HL-60 (cell line): ENCODE measurements around the gene UFC1.
A peak's percentile ranks its signal among the peaks of the same experiment; 100 is the strongest.

Experiments used
- DNase-seq, 2 experiments: peaks; one replicate each; pipeline ENCODE4 v3.0.0-alpha.2; 2010 to 2020; ENCODE audit warnings: low read depth in 1 of 2, low spot score in 1 of 2
- H3K27ac ChIP-seq: fragments of 250-450 bp; sonication (Bioruptor Pico); replicated peaks from 2 replicates; pipeline ENCODE4 v1.5.1; 2020; ENCODE audit warnings: mild to moderate bottlenecking, moderate library complexity
- H3K27me3 ChIP-seq: fragments of 250-450 bp; sonication (Bioruptor Pico); 2 replicates; pipeline ENCODE4 v1.5.1; 2021; ENCODE audit warnings: mild to moderate bottlenecking, moderate library complexity; ENCODE audit not compliant: insufficient read depth, poor library complexity, severe bottlenecking
- H3K4me3 ChIP-seq: replicated peaks from 2 replicates; pipeline ENCODE4 v1.5.1; 2011; ENCODE audit warnings: mild to moderate bottlenecking, control low read depth, low read length; ENCODE audit not compliant: insufficient read depth
- CTCF ChIP-seq: IDR thresholded peaks from one replicate; pipeline ENCODE4 v1.5.1; 2011; ENCODE audit warnings: low read length, control low read depth, inconsistent platforms; ENCODE audit not compliant: insufficient read depth
- GABPA ChIP-seq: IDR thresholded peaks from 2 replicates; pipeline ENCODE4 v1.6.1; 2012; ENCODE audit warnings: low read depth
- POLR2AphosphoS5 ChIP-seq: IDR thresholded peaks from 2 replicates; pipeline ENCODE4 v1.6.1; 2012; ENCODE audit warnings: low read depth
- REST ChIP-seq: IDR thresholded peaks from 2 replicates; pipeline ENCODE4 v1.6.1; 2012; ENCODE audit warnings: low read depth; ENCODE audit not compliant: insufficient replicate concordance
- SPI1 ChIP-seq: IDR thresholded peaks from 2 replicates; pipeline ENCODE4 v1.6.1; 2012; ENCODE audit warnings: low read depth, mild to moderate bottlenecking, borderline replicate concordance

Gene UFC1

GRCh38 chr1:161133220-161133740 lies 20.5 kb upstream of the UFC1 start:
- TF ChIP-seq POLR2AphosphoS5 (no peak), CTCF (no peak), REST (no peak), SPI1 (no peak), GABPA (no peak)
- DNase-seq, result no peak
- Histone ChIP-seq H3K27ac (peak overlapping the region; percentile 75), H3K27me3 (no peaks in the 10 kb centered on the region), H3K4me3 (peak overlapping the region; percentile 95)

GRCh38 chr1:161137881-161138280 lies 15.9 kb upstream of the UFC1 start:
- Histone ChIP-seq H3K27me3 (no peaks in the 10 kb centered on the region), H3K27ac (peak overlapping the region; percentile 36; the same call in 1 of the 2 replicates), H3K4me3 (no peak overlapping the region)
- TF ChIP-seq SPI1, result no peak
- no peak for TF ChIP-seq REST
- no peak for DNase-seq

GRCh38 chr1:161138431-161138830 lies 15.3 kb upstream of the UFC1 start:
- DNase-seq, result no peak
- Histone ChIP-seq H3K27me3 (no peaks in the 10 kb centered on the region), H3K4me3 (no peak overlapping the region), H3K27ac (peak overlapping the region; percentile 36)
- no peak for TF ChIP-seq CTCF
- TF ChIP-seq POLR2AphosphoS5, result no peak
- peak; percentile 46; the same call in 1 of the 2 replicates for TF ChIP-seq SPI1

GRCh38 chr1:161139766-161140165 lies 14.0 kb upstream of the UFC1 start:
- H3K4me3 ChIP-seq, result no peak overlapping the region
- H3K27me3 ChIP-seq, result no peaks in the 10 kb centered on the region
- peak in 1 of 2 experiments; percentile 66 for DNase-seq
- no peak overlapping the region for H3K27ac ChIP-seq
- TF ChIP-seq SPI1 (no peak), CTCF (peak; percentile 18)
